HEK293 (cell line): ENCODE measurements around the gene NUP85.

Experiments used
- CTCF ChIP-seq: fragments of 450-650 bp; formaldehyde crosslinking; IDR thresholded peaks from 2 replicates; pipeline ENCODE4 v1.5.1; 2016; ENCODE audit warnings: missing biosample characterization, missing genetic modification characterization
- OVOL3 ChIP-seq: fragments of 450-650 bp; formaldehyde crosslinking; IDR thresholded peaks from 2 replicates; pipeline ENCODE4 v1.5.1; 2016; ENCODE audit warnings: missing biosample characterization, missing genetic modification characterization
- SETDB1 ChIP-seq: IDR thresholded peaks from one replicate; pipeline ENCODE4 v1.6.1; 2017; ENCODE audit warnings: mild to moderate bottlenecking, low read length, moderate library complexity, mixed read lengths; ENCODE audit not compliant: insufficient read length
- ZBTB20 ChIP-seq: fragments of 450-650 bp; formaldehyde crosslinking; IDR thresholded peaks from 2 replicates; pipeline ENCODE4 v1.5.1; 2016; ENCODE audit warnings: missing biosample characterization, missing genetic modification characterization
- ZBTB26 ChIP-seq: fragments of 450-650 bp; formaldehyde crosslinking; optimal IDR thresholded peaks from 2 replicates; pipeline ENCODE3; 2016; ENCODE audit warnings: missing biosample characterization, mild to moderate bottlenecking, missing genetic modification characterization
- ZBTB48 ChIP-seq: fragments of 450-650 bp; formaldehyde crosslinking; IDR thresholded peaks from 2 replicates; pipeline ENCODE4 v1.5.1; 2016; ENCODE audit warnings: missing biosample characterization, missing genetic modification characterization
- ZBTB49 ChIP-seq: fragments of 450-650 bp; formaldehyde crosslinking; IDR thresholded peaks from 2 replicates; pipeline ENCODE4 v1.5.1; 2016; ENCODE audit warnings: missing biosample characterization, missing genetic modification characterization, low read depth
- ZBTB6 ChIP-seq: fragments of 450-650 bp; formaldehyde crosslinking; IDR thresholded peaks from 2 replicates; pipeline ENCODE4 v1.5.1; 2017; ENCODE audit warnings: missing biosample characterization, missing genetic modification characterization
- ZFP3 ChIP-seq: fragments of 450-650 bp; formaldehyde crosslinking; IDR thresholded peaks from 2 replicates; pipeline ENCODE4 v1.5.1; 2016; ENCODE audit warnings: low read depth, missing biosample characterization, missing genetic modification characterization
- ZNF112 ChIP-seq: fragments of 450-650 bp; formaldehyde crosslinking; IDR thresholded peaks from 2 replicates; pipeline ENCODE4 v1.5.0; 2017; ENCODE audit warnings: missing biosample characterization, missing genetic modification characterization
- ZNF121 ChIP-seq: fragments of 450-650 bp; formaldehyde crosslinking; IDR thresholded peaks from 2 replicates; pipeline ENCODE4 v1.5.1; 2016; ENCODE audit warnings: missing biosample characterization, missing genetic modification characterization
- ZNF133 ChIP-seq: fragments of 450-650 bp; formaldehyde crosslinking; IDR thresholded peaks from 2 replicates; pipeline ENCODE4 v1.5.1; 2016; ENCODE audit warnings: missing biosample characterization, missing genetic modification characterization
- ZNF155 ChIP-seq: fragments of 450-650 bp; formaldehyde crosslinking; IDR thresholded peaks from 2 replicates; pipeline ENCODE4 v1.5.1; 2016; ENCODE audit warnings: missing biosample characterization, missing genetic modification characterization
- ZNF202 ChIP-seq: fragments of 450-650 bp; formaldehyde crosslinking; IDR thresholded peaks from 2 replicates; pipeline ENCODE4 v1.5.1; 2016; ENCODE audit warnings: missing biosample characterization, missing genetic modification characterization, borderline replicate concordance
- ZNF214 ChIP-seq: fragments of 450-650 bp; formaldehyde crosslinking; IDR thresholded peaks from 2 replicates; pipeline ENCODE4 v1.5.1; 2017; ENCODE audit warnings: missing biosample characterization, mild to moderate bottlenecking, missing genetic modification characterization, borderline replicate concordance
- ZNF280C ChIP-seq: fragments of 450-650 bp; formaldehyde crosslinking; IDR thresholded peaks from 2 replicates; pipeline ENCODE4 v1.5.1; 2016; ENCODE audit warnings: missing biosample characterization, missing genetic modification characterization
- ZNF449 ChIP-seq: fragments of 450-650 bp; formaldehyde crosslinking; IDR thresholded peaks from 2 replicates; pipeline ENCODE4 v1.5.1; 2017; ENCODE audit warnings: missing biosample characterization, mild to moderate bottlenecking, missing genetic modification characterization, moderate library complexity
- ZNF518A ChIP-seq: fragments of 450-650 bp; formaldehyde crosslinking; conservative IDR thresholded peaks from 2 replicates; pipeline ENCODE4 v1.5.1; 2016; ENCODE audit warnings: low read depth, missing biosample characterization, missing genetic modification characterization
- ZNF707 ChIP-seq: fragments of 450-650 bp; formaldehyde crosslinking; IDR thresholded peaks from 2 replicates; pipeline ENCODE4 v1.5.1; 2016; ENCODE audit warnings: missing biosample characterization, missing genetic modification characterization
- ZNF76 ChIP-seq: fragments of 450-650 bp; formaldehyde crosslinking; IDR thresholded peaks from 2 replicates; pipeline ENCODE4; 2016; ENCODE audit warnings: low read depth, missing biosample characterization, missing genetic modification characterization, borderline replicate concordance
- ZNF768 ChIP-seq: fragments of 450-650 bp; formaldehyde crosslinking; IDR thresholded peaks from 2 replicates; pipeline ENCODE4 v1.5.1; 2018; ENCODE audit warnings: missing biosample characterization, mild to moderate bottlenecking, missing genetic modification characterization
- ZNF777 ChIP-seq: fragments of 450-650 bp; formaldehyde crosslinking; IDR thresholded peaks from 2 replicates; pipeline ENCODE4 v1.5.1; 2017; ENCODE audit warnings: missing biosample characterization, missing genetic modification characterization, borderline replicate concordance
- ZNF830 ChIP-seq: fragments of 450-650 bp; IDR thresholded peaks from 2 replicates; pipeline ENCODE4 v1.5.0; 2018; ENCODE audit warnings: missing biosample characterization, missing genetic modification characterization, low read depth, mild to moderate bottlenecking, moderate library complexity

Gene NUP85

GRCh38 chr17:75261336-75262111 is 56.0 kb downstream of the NUP85 start, which contains the start of the genes GGA3 and MRPS7 (continued):
- TF ChIP-seq ZNF830 (no peak), ZNF121 (tag by site-specific recombination) (0 out of 2 replicates have a peak, but pooled peaks have one; percentile 35), ZNF707 (tag by site-specific recombination) (no peak), SETDB1 (no peak), ZNF768 (tag by site-specific recombination) (no peak), ZNF449 (tag by site-specific recombination) (peak; percentile 82), ZNF202 (tag by site-specific recombination) (no peak), ZNF518A (peak; percentile 42; the same call in 1 of the 2 replicates), ZBTB26 (tag by site-specific recombination) (peak; percentile 95), ZBTB48 (tag by site-specific recombination) (no peak), CTCF (tag by site-specific recombination) (peak; percentile 42; the same call in 1 of the 2 replicates), ZNF155 (tag by site-specific recombination) (no peak), ZNF112 (tag by site-specific recombination) (no peak), ZNF133 (no peak), ZNF777 (no peak), ZBTB49 (no peak), ZBTB20 (tag by site-specific recombination) (peak; percentile 48; the same call in 1 of the 2 replicates), ZNF76 (tag by site-specific recombination) (no peak; the same call in none of the 2 replicates), ZFP3 (tag by site-specific recombination) (no peak), ZBTB6 (no peak), ZNF280C (tag by site-specific recombination) (no peak), ZNF214 (no peak), OVOL3 (tag by site-specific recombination) (no peak)
